CD4-positive, alpha-beta T cell treated with Interleukin-10 for 1 hour (primary cell): ENCODE results near the gene INPP4A.
"Not testable (repeated sequence)": the region's sequence is repeated elsewhere in the genome, so short reads cannot be mapped to it uniquely, and the experiment has no call there.

Source experiments
- DNase-seq: peaks from one replicate; pipeline ENCODE4 v3.0.0-alpha.2; 2020

INPP4A gene

GRCh38 chr2:98594665-98595064 lies 150.0 kb downstream of the INPP4A start:
- DNase-seq, result not testable (repeated sequence)

GRCh38 chr2:98598781-98599428 lies 154.2 kb downstream of the INPP4A start:
- no peak for DNase-seq

DNA sequence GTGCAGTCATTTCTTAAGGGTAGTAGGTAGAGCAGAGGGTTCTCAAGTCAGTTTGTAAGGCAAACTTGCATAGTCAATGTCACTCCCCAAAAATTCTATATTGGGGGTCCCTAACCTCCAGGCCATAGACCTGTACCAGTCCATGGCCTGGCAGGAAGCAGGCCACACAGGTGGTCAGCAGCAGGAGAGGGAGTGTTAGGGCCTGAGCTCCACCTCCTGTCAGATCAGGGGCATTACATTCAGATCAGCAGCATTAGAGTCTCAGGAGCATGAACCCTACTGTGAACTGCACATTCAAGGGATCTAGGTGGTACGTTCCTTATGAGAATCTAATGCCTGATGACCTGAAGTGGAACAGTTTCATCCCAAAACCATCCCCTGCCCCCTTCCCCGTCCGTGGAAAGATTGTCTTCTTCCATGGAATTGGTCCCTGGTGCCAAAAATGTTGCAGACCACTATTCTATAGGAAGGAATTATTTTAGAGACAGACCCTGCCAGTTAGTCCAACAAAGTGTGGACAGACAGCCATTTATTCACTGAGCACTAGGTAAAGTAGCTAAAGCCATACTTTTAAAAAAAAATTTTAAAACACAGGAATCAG lies 157.0 kb downstream of the INPP4A start:
- peak; percentile 19 for DNase-seq

DNA sequence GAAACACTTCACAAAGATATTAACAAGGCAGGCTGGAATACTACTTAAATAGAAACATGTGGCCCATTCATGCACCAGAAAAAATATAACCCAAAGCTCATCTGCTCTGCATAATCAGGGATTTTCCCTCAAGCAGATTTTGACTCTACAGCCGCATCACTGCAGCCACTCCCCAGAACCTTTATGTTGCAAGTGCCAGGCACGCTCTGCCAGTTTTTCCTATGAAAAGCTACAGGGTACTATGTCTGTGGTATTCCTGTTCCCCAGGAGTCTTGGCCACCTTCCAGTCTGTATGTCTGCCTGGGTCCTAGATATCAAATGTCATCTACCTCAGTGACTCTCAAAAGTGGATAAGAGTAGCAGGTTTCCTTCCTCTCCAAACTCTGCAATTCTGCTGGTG lies 159.9 kb downstream of the INPP4A start:
- DNase-seq, result no peak

DNA sequence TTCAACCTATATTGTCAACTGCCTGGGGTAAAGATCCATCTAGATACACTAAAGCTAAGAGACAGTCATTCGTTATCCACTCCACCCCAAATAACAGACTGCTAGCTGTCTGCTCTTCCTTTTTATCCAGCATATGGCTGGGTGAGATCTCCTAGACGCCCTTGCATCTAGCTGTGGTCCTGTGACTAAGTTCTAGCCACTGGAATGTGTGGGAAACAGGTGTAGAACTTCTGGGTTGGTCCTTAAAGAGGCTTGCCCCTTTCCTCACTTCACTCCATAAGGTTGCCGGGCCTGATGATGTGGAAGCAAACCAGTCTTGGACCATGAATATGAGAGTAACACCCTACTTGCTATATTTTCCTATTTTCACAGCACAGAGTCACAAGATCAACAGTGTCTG lies 160.4 kb downstream of the INPP4A start:
- DNase-seq, result no peak

GRCh38 chr2:98606431-98606830 lies 161.8 kb downstream of the INPP4A start:
- DNase-seq, result no peak

DNA sequence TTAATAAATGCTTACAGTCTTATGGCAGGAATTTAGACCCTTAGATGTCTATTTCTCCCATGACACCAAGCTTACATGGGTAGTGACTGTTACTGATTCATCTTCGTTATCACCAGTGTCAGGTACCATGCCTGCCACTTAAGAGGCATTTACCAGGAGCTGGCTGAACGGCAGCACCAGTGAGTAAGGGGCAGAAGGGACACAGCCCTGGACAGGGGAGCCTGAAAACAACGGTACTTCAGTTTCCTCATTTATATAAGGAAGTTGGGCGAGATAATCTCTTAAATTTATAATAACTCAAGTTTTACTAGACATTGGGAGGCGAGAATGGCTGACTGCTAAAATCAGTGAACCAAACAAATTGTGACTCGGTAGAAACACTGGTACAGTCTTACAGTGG lies 162.4 kb downstream of the INPP4A start:
- no peak for DNase-seq

DNA sequence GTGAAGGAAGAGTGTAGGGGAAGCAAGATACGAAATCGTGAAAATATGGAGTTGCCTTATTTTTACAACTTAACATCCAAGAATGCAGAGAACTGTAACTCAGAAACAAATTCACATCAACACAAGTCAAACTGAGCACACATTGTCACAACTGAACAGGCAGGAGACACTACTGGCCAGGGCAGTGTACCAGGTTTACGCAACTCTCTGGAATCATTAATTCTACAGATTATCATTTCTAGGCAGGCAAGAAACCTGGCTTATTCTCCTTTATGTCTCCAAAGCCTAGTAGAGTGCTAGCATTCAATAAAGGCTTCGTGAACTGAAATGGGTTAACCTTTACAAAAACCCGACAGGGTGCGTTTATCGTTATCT lies 163.1 kb downstream of the INPP4A start:
- DNase-seq, result no peak

GRCh38 chr2:98608116-98608961 lies 163.7 kb downstream of the INPP4A start, which contains the start of the genes COA5 and UNC50:
TSS of gene COA5 (minus strand) at chr2:98608512. CDS start at chr2:98608405, 107 bp downstream.
TSS of gene UNC50 (plus strand) at chr2:98608589. CDS start at chr2:98609760, 1,171 bp downstream.
- peak; percentile 92 for DNase-seq

GRCh38 chr2:98608962-98609604 lies 164.4 kb downstream of the INPP4A start:
- DNase-seq, result no peak

DNA sequence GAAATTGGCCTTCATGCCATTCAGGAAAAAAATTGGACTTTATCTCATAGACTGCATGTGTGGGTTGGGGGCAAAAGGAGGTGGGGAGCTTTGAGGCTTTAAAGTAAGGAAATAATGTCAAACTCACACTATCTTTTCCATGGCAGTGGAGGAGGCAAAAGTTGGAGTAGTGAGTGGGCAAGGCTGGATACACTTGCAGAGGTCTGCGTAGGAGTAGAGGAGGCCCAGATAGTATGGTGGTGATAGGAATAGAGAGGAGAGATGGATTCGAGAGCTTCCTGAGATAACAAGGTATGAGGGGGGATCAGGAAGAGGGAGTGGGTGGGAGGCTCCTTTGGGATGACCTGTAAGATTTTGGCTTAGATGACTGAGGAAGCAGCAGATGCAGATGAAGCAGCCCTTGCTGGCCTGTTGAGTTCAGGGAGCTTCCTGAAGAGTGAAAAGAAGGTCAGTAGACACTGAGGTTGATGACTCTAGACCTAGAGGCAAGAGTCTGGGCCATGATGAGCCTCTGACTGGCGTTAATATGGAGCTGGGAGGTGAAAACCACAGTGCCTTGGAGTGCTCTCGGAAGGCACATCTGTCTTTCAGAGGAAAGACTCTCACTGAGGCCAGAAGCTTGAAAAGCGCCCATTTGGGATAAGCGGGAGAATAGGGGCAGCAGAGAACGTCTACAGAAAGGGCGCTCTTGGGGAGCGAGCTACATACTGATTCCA lies 169.5 kb downstream of the INPP4A start:
- no peak for DNase-seq

DNA sequence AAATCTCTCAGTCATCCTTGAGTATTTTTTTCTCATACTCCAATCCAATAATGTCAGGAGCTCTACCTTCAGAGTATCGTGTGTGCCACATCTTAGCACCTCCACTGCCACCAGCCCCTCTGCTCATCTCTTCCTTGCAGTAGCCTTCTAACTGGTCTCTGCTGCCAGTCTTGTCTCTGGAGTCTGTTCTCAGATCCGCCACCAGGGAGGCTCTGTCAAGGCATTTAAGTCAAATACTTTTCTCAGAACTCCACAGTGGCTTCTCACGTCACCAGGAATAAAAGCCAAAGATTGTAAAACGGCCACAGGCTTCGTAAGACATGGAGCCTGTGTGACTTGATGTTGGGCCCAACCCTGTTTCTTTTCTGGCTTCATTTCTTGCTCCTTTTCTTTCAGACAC lies 170.8 kb downstream of the INPP4A start:
- DNase-seq, result no peak

- no peak for DNase-seq
Measured at GRCh38 chr2:98617149-98617548, 172.5 kb downstream of the INPP4A start.

GRCh38 chr2:98623657-98624056 lies 179.0 kb downstream of the INPP4A start:
- no peak for DNase-seq

- DNase-seq, result no peak
Measured at GRCh38 chr2:98632351-98632750, 187.7 kb downstream of the INPP4A start.

GRCh38 chr2:98634406-98635092 lies 189.9 kb downstream of the INPP4A start:
- DNase-seq, result peak; percentile 63

DNA sequence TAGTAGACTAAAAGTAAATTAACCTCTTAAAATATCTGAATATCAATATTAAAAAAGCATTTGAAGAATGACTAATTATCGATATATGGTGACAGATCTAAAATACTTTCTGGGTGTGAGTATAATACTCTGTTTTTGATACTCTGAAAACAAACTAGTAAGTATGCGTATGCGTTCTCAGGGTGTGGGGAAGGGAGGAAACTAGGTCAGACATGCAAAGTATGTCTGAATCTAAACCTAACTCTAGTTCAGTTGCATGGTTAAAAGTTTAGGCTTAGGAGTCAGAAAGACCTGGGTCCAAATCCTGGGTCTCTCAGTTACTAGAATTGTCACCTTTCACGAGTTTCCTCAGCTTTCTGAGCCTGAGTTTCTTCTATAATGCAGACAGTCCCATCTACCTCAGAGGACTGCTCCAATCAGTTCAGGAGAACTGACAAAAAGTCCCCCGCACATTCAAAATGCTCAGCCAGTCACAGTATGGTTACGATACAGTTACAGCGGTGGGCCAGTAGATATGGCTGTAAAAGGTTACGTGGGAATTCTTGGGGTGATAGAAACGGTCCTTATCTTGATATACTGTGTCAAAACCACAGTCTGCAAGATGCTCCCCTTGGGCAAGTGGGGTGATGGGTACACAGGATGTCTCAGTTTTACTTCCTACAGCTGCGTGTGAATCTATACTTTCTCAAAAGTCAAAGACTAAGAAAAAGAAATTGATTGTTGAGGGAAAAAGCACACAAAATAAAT lies 192.9 kb downstream of the INPP4A start:
- DNase-seq, result peak; percentile 74

GRCh38 chr2:98643496-98644100 lies 198.9 kb downstream of the INPP4A start:
- DNase-seq, result no peak
